ENCODE measurements around the gene MEP1B. TPM values are rescaled to one million over a fixed set of nuclear protein-coding genes. Genes with fewer than 3 reads are reported as not detected.
"Not testable (repeated sequence)": the region's sequence is repeated elsewhere in the genome, so short reads cannot be mapped to it uniquely, and the experiment has no call there.

The MEP1B gene
- total and polyA plus RNA-seq, 9 donors: 0.10 to 0.72 (median 0.10) TPM; not detected in 6

DNA sequence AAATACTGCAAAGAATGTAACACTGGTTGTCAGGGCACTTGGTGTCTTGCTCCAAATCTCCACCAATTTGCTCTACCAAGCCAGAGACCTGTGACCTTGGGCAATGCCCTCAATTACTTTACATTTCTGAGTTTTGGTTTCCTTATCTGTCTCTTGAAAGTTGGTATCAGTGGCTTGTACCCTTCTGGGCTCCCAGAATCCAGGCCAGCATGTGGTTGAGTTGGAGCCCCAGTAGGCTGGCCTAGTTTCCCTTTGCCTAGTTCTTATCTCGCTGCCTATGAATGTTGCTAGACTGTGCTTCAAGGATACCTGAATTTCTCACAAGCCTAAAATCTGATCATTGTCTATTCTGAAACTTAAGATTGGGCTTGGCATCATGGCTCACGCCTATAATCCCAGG lies 26.6 kb downstream of the MEP1B start:
- no peak for DNase-seq
- intact Hi-C loops (cut with DNase I): no loop called here
- 94 to 98% (median 95%) methylated on average over 2 of the region's 2 CpGs for WGBS, 3 donors

DNA sequence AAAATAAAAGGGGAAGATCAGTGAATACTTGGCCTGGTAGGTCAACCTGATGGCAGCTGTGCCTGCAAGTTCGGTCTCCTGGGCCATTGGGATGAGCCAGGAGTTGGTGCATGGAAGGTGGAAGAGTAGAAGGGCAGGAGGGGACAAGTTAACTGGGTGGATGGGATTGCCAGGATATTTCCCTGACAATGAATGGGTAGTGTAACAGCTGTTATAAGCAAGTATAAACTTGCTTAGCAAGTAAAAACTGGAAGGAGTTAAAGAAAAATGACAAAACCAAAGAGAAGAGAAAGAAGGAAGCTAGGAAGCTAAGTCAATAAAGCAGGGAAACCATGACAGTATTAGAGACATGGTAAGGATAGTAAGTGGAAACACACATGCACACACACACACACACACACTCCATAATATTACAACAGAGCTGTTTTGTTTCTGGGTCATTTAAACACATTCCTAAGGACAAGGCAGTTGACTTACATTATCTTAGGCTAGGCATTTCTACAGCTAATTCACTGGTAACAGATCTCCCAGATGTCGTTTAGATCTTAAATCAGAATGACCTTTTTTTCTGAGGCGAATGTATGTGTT lies 29.7 kb downstream of the MEP1B start:
- WGBS, 3 donors: 69 to 79% (median 75%) methylated on average over 3 of the region's 3 CpGs

More for the DNA sequence above, 26.6 kb downstream of the MEP1B start:
- Histone ChIP-seq H3K4me3 (no peak overlapping the region), H3K9me3 (no peaks in the 10 kb centered on the region), H3K36me3 (no peaks in the 10 kb centered on the region), H3K27me3 (no peaks in the 10 kb centered on the region), H3K4me1 (ENCODE audit: insufficient read depth) (no peaks in the 10 kb centered on the region), H3K27ac (no peak overlapping the region)
- no peak for TF ChIP-seq POLR2A (IDR thresholded peaks at IDR 0.05)
- no peak for TF ChIP-seq EP300 (IDR thresholded peaks at IDR 0.05)
- no peak for TF ChIP-seq CTCF (IDR thresholded peaks at IDR 0.05)

GRCh38 chr18:32233348-32233747 lies 43.5 kb downstream of the MEP1B start:
- 94 to 99% (median 97%) methylated on average over 14 to 15 of the region's 15 CpGs for WGBS, 3 donors

More for the DNA sequence above, 29.7 kb downstream of the MEP1B start:
- Histone ChIP-seq H3K4me3 (no peak overlapping the region), H3K36me3 (no peaks in the 10 kb centered on the region), H3K4me1 (ENCODE audit: insufficient read depth) (no peaks in the 10 kb centered on the region), H3K9me3 (no peaks in the 10 kb centered on the region), H3K27ac (no peak overlapping the region), H3K27me3 (no peaks in the 10 kb centered on the region)
- intact Hi-C loops (cut with DNase I): no loop called here
- no peak for DNase-seq
- TF ChIP-seq EP300 (IDR thresholded peaks at IDR 0.05): no peak
- no peak for TF ChIP-seq POLR2A (IDR thresholded peaks at IDR 0.05)
- TF ChIP-seq CTCF (IDR thresholded peaks at IDR 0.05): no peak

GRCh38 chr18:32237049-32237448 lies 47.2 kb downstream of the MEP1B start:
- TF ChIP-seq EP300 (IDR thresholded peaks at IDR 0.05) (no peak), CTCF (IDR thresholded peaks at IDR 0.05) (no peak), POLR2A (IDR thresholded peaks at IDR 0.05) (no peak)
- WGBS, 3 donors: 17 to 53% (median 34%) methylated on average over 3 of the region's 3 CpGs
- intact Hi-C loops (cut with DNase I): no loop called here

More at GRCh38 chr18:32233348-32233747, 43.5 kb downstream of the MEP1B start:
- DNase-seq; H3K4me3 ChIP-seq; intact Hi-C loops (cut with DNase I); H3K36me3 ChIP-seq; H3K27ac ChIP-seq; H3K9me3 ChIP-seq; H3K27me3 ChIP-seq; H3K4me1 ChIP-seq (ENCODE audit: insufficient read depth): not testable (repeated sequence)

GRCh38 chr18:32238635-32239268 lies 48.9 kb downstream of the MEP1B start:
- DNase-seq: no peak
- Histone ChIP-seq H3K4me1 (ENCODE audit: insufficient read depth) (no peaks in the 10 kb centered on the region), H3K36me3 (no peaks in the 10 kb centered on the region), H3K9me3 (no peaks in the 10 kb centered on the region), H3K27ac (no peak overlapping the region), H3K27me3 (no peaks in the 10 kb centered on the region), H3K4me3 (no peak overlapping the region)
- intact Hi-C loops (cut with DNase I): no loop called here
- WGBS, 3 donors: 83 to 91% (median 85%) methylated on average over 5 of the region's 5 CpGs
- no peak for TF ChIP-seq EP300 (IDR thresholded peaks at IDR 0.05)
- no peak for TF ChIP-seq CTCF (IDR thresholded peaks at IDR 0.05)

More at GRCh38 chr18:32237049-32237448, 47.2 kb downstream of the MEP1B start:
- Histone ChIP-seq H3K36me3 (no peaks in the 10 kb centered on the region), H3K4me3 (no peak overlapping the region), H3K4me1 (ENCODE audit: insufficient read depth) (no peaks in the 10 kb centered on the region), H3K27me3 (no peaks in the 10 kb centered on the region), H3K27ac (no peak overlapping the region), H3K9me3 (no peaks in the 10 kb centered on the region)
- DNase-seq: no peak

Measured in ovary (tissue), 9 donors.